WTC11 (cell line): ENCODE measurements around the gene MOV10. TPM values are rescaled to one million over a fixed set of nuclear protein-coding genes. Genes with fewer than 3 reads are reported as not detected.
A peak's percentile ranks its signal among the peaks of the same experiment; 100 is the strongest.

Experiments
- ATAC-seq: fragments of 200-7000 bp; cut with Tn5 transposase; 2 replicates; pipeline ENCODE4 v1.10.0; 2021; ENCODE audit warnings: mild to moderate bottlenecking, moderate library complexity
- CTCF ChIA-PET: fragments of 300-600 bp; sonication (Branson Sonifier 250); formaldehyde crosslinking; loops from one replicate; lab custom pipeline; 2021; ENCODE audit warnings: antibody characterized with exemption; lab: Charles Lee
- POLR2A ChIA-PET: fragments of 350-600 bp; sonication (Branson Sonifier 250); formaldehyde crosslinking; loops from one replicate; lab custom pipeline; 2021; ENCODE audit warnings: antibody characterized with exemption; lab: Charles Lee
- DNase-seq: peaks from one replicate; pipeline ENCODE4 v3.0.0; 2021; ENCODE audit warnings: low spot score
- H3K27ac Mint-ChIP-seq: 2 replicates; pipeline ENCODE4 v1.8.0; 2021; ENCODE audit warnings: mixed read lengths
- H3K27me3 Mint-ChIP-seq: 2 replicates; pipeline ENCODE4 v1.8.0; 2021; ENCODE audit warnings: low read depth, mild to moderate bottlenecking, moderate library complexity, mixed read lengths
- H3K36me3 Mint-ChIP-seq: 2 replicates; pipeline ENCODE4 v1.8.0; 2021; ENCODE audit warnings: mixed read lengths
- H3K4me1 Mint-ChIP-seq: 2 replicates; pipeline ENCODE4 v1.8.0; 2022; ENCODE audit warnings: mixed read lengths
- H3K4me3 Mint-ChIP-seq: 2 replicates; pipeline ENCODE4 v1.8.0; 2021; ENCODE audit warnings: mild to moderate bottlenecking, moderate library complexity, mixed read lengths
- H3K9me3 Mint-ChIP-seq: 2 replicates; pipeline ENCODE4 v1.8.0; 2021; ENCODE audit warnings: mixed read lengths
- ATF1 ChIP-seq: sonication (generic); formaldehyde crosslinking; IDR thresholded peaks from 2 replicates; pipeline ENCODE4 v1.8.1; 2023; ENCODE audit warnings: mild to moderate bottlenecking, moderate library complexity, missing genetic modification reagents
- CREM ChIP-seq: sonication (generic); formaldehyde crosslinking; IDR thresholded peaks from 2 replicates; pipeline ENCODE4 v1.8.1; 2022; ENCODE audit warnings: mild to moderate bottlenecking, missing genetic modification reagents, moderate library complexity
- FOXJ3 ChIP-seq: sonication (generic); formaldehyde crosslinking; IDR thresholded peaks from 2 replicates; pipeline ENCODE4 v1.9.0; 2021; ENCODE audit warnings: missing genetic modification reagents, mild to moderate bottlenecking, borderline replicate concordance
- FOXP1 ChIP-seq: sonication (generic); formaldehyde crosslinking; IDR thresholded peaks from 2 replicates; pipeline ENCODE4 v1.8.0; 2022; ENCODE audit warnings: missing genetic modification reagents, mild to moderate bottlenecking, moderate library complexity, borderline replicate concordance
- GRHL2 ChIP-seq: fragments of 250-450 bp; sonication (Bioruptor Pico); IDR thresholded peaks from 2 replicates; pipeline ENCODE4 v1.8.0; 2022; ENCODE audit warnings: mild to moderate bottlenecking, moderate library complexity; ENCODE audit not compliant: insufficient replicate concordance, severe bottlenecking
- MXD4 ChIP-seq: fragments of 250-450 bp; sonication (Bioruptor Pico); IDR thresholded peaks from 2 replicates; pipeline ENCODE4 v1.8.0; 2021; ENCODE audit warnings: mild to moderate bottlenecking, moderate library complexity, borderline replicate concordance
- NFE2L1 ChIP-seq: sonication (generic); formaldehyde crosslinking; IDR thresholded peaks from 2 replicates; pipeline ENCODE4 v1.8.1; 2023; ENCODE audit warnings: missing genetic modification reagents
- NR2C2 ChIP-seq: sonication (generic); formaldehyde crosslinking; IDR thresholded peaks from 2 replicates; pipeline ENCODE4 v1.8.0; 2022; ENCODE audit warnings: mild to moderate bottlenecking, missing genetic modification reagents
- PRRX2 ChIP-seq: fragments of 250-450 bp; sonication (Bioruptor Pico); IDR thresholded peaks from 2 replicates; pipeline ENCODE4 v1.8.0; 2021; ENCODE audit warnings: mild to moderate bottlenecking
- RELA ChIP-seq: sonication (generic); formaldehyde crosslinking; IDR thresholded peaks from 2 replicates; pipeline ENCODE4 v1.8.1; 2022; ENCODE audit warnings: missing genetic modification reagents, mild to moderate bottlenecking, borderline replicate concordance
- SMAD4 ChIP-seq: sonication (generic); formaldehyde crosslinking; IDR thresholded peaks from 2 replicates; pipeline ENCODE4 v1.8.0; 2022; ENCODE audit warnings: mild to moderate bottlenecking, missing genetic modification reagents
- SP1 ChIP-seq: sonication (generic); formaldehyde crosslinking; conservative IDR thresholded peaks from 2 replicates; pipeline ENCODE4 v1.8.1; 2022; ENCODE audit warnings: missing genetic modification reagents
- TCF7 ChIP-seq: sonication (generic); formaldehyde crosslinking; IDR thresholded peaks from 2 replicates; pipeline ENCODE4 v1.8.0; 2022; ENCODE audit warnings: mild to moderate bottlenecking, low read depth, missing genetic modification reagents, moderate library complexity
- ZNF121 ChIP-seq: sonication (generic); formaldehyde crosslinking; IDR thresholded peaks from 2 replicates; pipeline ENCODE4 v1.8.0; 2023; ENCODE audit warnings: missing genetic modification reagents
- ZNF317 ChIP-seq: sonication (generic); formaldehyde crosslinking; IDR thresholded peaks from 2 replicates; pipeline ENCODE4 v1.8.1; 2023; ENCODE audit warnings: low read depth, mild to moderate bottlenecking, moderate library complexity, missing genetic modification reagents, borderline replicate concordance
- ZNF396 ChIP-seq: fragments of 250-450 bp; sonication (Bioruptor Pico); IDR thresholded peaks from 2 replicates; pipeline ENCODE4 v1.8.0; 2021; ENCODE audit warnings: mild to moderate bottlenecking, moderate library complexity, borderline replicate concordance
- total RNA-seq: library from RNA; stranded (reverse); gene quantifications from 3 replicates; pipeline ENCODE4 v1.2.3, GENCODE V29; 2021
- TF ChIP-seq, protein P1 (sequence below): sonication (generic); formaldehyde crosslinking; IDR thresholded peaks from 2 replicates; pipeline ENCODE4 v1.8.1; 2022; ENCODE audit warnings: low read depth, missing genetic modification reagents, borderline replicate concordance
- TF ChIP-seq, protein P2 (sequence below): fragments of 250-450 bp; sonication (Bioruptor Pico); IDR thresholded peaks from 2 replicates; pipeline ENCODE4 v1.9.0; 2021; ENCODE audit warnings: moderate library complexity, mild to moderate bottlenecking, inconsistent platforms, borderline replicate concordance
- TF ChIP-seq, protein P3 (sequence below): sonication (generic); formaldehyde crosslinking; conservative IDR thresholded peaks from 2 replicates; pipeline ENCODE4 v1.8.1; 2023; ENCODE audit warnings: mild to moderate bottlenecking, low read depth, missing genetic modification reagents, moderate library complexity
- TF ChIP-seq, protein P4 (sequence below): sonication (generic); formaldehyde crosslinking; IDR thresholded peaks from 2 replicates; pipeline ENCODE4 v1.8.1; 2023; ENCODE audit warnings: mild to moderate bottlenecking, moderate library complexity, missing genetic modification reagents
- TF ChIP-seq, protein P5 (sequence below): sonication (generic); formaldehyde crosslinking; IDR thresholded peaks from 2 replicates; pipeline ENCODE4 v1.8.0; 2023; ENCODE audit warnings: missing genetic modification reagents, mild to moderate bottlenecking, borderline replicate concordance

MOV10 gene
- total RNA-seq, 1 experiment from 2014 or later = 80.7 TPM

DNA sequence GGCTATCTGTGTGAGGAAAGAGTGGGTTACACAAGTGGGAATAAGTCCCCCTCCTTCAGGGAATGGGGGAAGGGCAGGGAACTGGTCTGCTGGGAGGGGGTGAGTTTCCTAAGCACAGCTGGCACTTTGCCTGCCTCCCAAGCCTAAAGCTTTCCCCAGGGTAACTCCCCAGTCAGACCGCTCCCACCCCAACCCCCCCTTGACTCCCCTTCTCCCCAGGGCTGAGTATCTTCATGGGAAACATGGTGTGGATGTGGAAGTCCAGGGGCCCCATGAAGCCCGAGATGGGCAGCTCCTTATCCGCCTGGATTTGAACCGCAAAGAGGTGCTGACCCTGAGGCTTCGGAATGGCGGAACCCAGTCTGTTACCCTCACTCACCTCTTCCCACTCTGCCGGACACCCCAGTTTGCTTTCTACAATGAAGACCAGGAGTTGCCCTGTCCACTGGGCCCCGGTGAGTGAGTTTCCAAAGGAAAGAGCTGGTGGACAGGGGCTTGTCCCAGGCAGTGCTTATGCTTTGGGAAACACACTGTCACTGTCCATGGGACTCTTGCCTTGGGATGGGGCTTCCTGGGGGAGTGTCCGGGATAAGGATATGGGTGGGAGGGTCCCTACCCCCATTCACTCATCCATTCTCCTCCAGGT, 14.9 kb downstream of the MOV10 start:
- no peak overlapping the region for H3K4me3 Mint-ChIP-seq
- H3K9me3 Mint-ChIP-seq = no peaks in the 10 kb centered on the region
- peaks cover 14% of the 10 kb centered on the region for H3K4me1 Mint-ChIP-seq
- POLR2A ChIA-PET = interaction anchor here (1.0 to 1.2 kb wide), 2 partner anchors 15 to 16 kb away, joined by 4 read pairs; partner anchors contain the start of gene MOV10
- DNase-seq (no peak), ATAC-seq (no peak)
- CTCF ChIA-PET = interaction anchor here (0.6 to 1.5 kb wide), 4 partner anchors 9 to 70 kb away, joined by 3 to 4 read pairs (median 4); no protein-coding TSS in a partner anchor
- no peaks in the 10 kb centered on the region for H3K27me3 Mint-ChIP-seq
- H3K36me3 Mint-ChIP-seq = peaks cover 30% of the 10 kb centered on the region
- TF ChIP-seq ZNF317 (CRISPR knock-in tag) (no peak), RELA (no peak), ATF1 (CRISPR knock-in tag) (no peak), ZNF396 (CRISPR knock-in tag) (no peak), ZNF121 (no peak)
- peak overlapping the region; percentile 27 for H3K27ac Mint-ChIP-seq

DNA sequence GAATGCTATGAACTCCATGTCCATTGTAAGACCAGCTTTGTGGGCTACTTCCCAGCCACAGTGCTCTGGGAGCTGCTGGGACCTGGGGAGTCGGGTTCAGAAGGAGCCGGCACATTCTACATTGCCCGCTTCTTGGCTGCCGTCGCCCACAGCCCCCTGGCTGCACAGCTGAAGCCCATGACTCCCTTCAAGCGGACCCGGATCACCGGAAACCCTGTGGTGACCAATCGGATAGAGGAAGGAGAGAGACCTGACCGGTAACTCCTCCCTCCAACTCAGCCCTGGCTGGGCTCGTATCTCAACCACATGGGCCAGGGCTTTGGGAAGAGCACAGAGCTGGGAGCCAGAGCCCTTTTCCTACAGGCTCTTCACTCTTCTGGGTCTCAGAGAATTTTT, 15.4 kb downstream of the MOV10 start:
- ChIA-PET CTCF (interaction anchor here (0.6 to 1.3 kb wide), 3 partner anchors 15 to 69 kb away, joined by 3 to 4 read pairs (median 3); no protein-coding TSS in a partner anchor), POLR2A (interaction anchor here (1.0 to 1.2 kb wide), 2 partner anchors 15 kb away, joined by 4 read pairs; partner anchors contain the start of gene MOV10)
- TF ChIP-seq, protein P1, sequence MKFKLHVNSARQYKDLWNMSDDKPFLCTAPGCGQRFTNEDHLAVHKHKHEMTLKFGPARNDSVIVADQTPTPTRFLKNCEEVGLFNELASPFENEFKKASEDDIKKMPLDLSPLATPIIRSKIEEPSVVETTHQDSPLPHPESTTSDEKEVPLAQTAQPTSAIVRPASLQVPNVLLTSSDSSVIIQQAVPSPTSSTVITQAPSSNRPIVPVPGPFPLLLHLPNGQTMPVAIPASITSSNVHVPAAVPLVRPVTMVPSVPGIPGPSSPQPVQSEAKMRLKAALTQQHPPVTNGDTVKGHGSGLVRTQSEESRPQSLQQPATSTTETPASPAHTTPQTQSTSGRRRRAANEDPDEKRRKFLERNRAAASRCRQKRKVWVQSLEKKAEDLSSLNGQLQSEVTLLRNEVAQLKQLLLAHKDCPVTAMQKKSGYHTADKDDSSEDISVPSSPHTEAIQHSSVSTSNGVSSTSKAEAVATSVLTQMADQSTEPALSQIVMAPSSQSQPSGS (CRISPR knock-in tag) = no peak
- TF ChIP-seq, protein P2, sequence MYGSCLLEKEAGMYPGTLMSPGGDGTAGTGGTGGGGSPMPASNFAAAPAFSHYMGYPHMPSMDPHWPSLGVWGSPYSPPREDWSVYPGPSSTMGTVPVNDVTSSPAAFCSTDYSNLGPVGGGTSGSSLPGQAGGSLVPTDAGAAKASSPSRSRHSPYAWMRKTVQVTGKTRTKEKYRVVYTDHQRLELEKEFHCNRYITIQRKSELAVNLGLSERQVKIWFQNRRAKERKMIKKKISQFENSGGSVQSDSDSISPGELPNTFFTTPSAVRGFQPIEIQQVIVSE = no peak
- TF ChIP-seq SP1 (CRISPR knock-in tag) = no peak
- TF ChIP-seq ATF1 (CRISPR knock-in tag) = no peak
- no peak for TF ChIP-seq RELA
- no peak for TF ChIP-seq NR2C2
- TF ChIP-seq FOXP1 = no peak
- TF ChIP-seq, protein P3, sequence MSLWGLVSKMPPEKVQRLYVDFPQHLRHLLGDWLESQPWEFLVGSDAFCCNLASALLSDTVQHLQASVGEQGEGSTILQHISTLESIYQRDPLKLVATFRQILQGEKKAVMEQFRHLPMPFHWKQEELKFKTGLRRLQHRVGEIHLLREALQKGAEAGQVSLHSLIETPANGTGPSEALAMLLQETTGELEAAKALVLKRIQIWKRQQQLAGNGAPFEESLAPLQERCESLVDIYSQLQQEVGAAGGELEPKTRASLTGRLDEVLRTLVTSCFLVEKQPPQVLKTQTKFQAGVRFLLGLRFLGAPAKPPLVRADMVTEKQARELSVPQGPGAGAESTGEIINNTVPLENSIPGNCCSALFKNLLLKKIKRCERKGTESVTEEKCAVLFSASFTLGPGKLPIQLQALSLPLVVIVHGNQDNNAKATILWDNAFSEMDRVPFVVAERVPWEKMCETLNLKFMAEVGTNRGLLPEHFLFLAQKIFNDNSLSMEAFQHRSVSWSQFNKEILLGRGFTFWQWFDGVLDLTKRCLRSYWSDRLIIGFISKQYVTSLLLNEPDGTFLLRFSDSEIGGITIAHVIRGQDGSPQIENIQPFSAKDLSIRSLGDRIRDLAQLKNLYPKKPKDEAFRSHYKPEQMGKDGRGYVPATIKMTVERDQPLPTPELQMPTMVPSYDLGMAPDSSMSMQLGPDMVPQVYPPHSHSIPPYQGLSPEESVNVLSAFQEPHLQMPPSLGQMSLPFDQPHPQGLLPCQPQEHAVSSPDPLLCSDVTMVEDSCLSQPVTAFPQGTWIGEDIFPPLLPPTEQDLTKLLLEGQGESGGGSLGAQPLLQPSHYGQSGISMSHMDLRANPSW (CRISPR knock-in tag) = no peak
- TF ChIP-seq, protein P4, sequence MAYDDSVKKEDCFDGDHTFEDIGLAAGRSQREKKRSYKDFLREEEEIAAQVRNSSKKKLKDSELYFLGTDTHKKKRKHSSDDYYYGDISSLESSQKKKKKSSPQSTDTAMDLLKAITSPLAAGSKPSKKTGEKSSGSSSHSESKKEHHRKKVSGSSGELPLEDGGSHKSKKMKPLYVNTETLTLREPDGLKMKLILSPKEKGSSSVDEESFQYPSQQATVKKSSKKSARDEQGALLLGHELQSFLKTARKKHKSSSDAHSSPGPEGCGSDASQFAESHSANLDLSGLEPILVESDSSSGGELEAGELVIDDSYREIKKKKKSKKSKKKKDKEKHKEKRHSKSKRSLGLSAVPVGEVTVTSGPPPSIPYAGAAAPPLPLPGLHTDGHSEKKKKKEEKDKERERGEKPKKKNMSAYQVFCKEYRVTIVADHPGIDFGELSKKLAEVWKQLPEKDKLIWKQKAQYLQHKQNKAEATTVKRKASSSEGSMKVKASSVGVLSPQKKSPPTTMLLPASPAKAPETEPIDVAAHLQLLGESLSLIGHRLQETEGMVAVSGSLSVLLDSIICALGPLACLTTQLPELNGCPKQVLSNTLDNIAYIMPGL (CRISPR knock-in tag) = no peak
- TF ChIP-seq GRHL2 (CRISPR knock-in tag) = no peak
- DNase-seq (no peak), ATAC-seq (peak; percentile 22; the same call in 1 of the 2 replicates)
- peaks cover 14% of the 10 kb centered on the region for H3K4me1 Mint-ChIP-seq
- peaks cover 32% of the 10 kb centered on the region for H3K36me3 Mint-ChIP-seq
- no peaks in the 10 kb centered on the region for H3K9me3 Mint-ChIP-seq
- H3K4me3 Mint-ChIP-seq = no peak overlapping the region
- H3K27ac Mint-ChIP-seq = no peak overlapping the region
- no peaks in the 10 kb centered on the region for H3K27me3 Mint-ChIP-seq

DNA sequence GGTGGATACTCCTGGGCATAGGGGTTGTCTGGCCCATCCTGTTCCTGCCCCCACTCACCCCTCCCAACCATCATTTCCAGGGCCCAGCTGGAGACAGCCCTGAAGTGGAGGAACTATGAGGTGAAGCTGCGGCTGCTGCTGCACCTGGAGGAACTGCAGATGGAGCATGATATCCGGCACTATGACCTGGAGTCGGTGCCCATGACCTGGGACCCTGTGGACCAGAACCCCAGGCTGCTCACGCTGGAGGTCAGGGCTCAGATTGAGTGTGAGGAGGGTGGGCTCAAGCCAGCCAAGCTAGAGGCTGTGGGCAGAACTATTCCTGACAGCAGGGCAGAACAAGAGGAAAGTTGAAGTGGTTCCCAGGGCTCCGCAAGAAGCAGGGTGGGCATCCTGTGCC, 18.2 kb downstream of the MOV10 start:
- peaks cover 47% of the 10 kb centered on the region for H3K36me3 Mint-ChIP-seq
- no peak overlapping the region for H3K27ac Mint-ChIP-seq
- CTCF ChIA-PET = no interaction called here
- peaks cover 4% of the 10 kb centered on the region; the same call in 1 of the 2 replicates for H3K4me1 Mint-ChIP-seq
- H3K27me3 Mint-ChIP-seq = no peaks in the 10 kb centered on the region
- H3K9me3 Mint-ChIP-seq = no peaks in the 10 kb centered on the region
- DNase-seq = no peak
- ATAC-seq = no peak
- no peak overlapping the region for H3K4me3 Mint-ChIP-seq
- POLR2A ChIA-PET = no interaction called here
- TF ChIP-seq CREM (CRISPR knock-in tag) (no peak), SMAD4 (no peak), MXD4 (CRISPR knock-in tag) (no peak), PRRX2 (no peak), NFE2L1 (CRISPR knock-in tag) (no peak), FOXJ3 (no peak), TCF7 (CRISPR knock-in tag) (no peak)
- TF ChIP-seq, protein P5, sequence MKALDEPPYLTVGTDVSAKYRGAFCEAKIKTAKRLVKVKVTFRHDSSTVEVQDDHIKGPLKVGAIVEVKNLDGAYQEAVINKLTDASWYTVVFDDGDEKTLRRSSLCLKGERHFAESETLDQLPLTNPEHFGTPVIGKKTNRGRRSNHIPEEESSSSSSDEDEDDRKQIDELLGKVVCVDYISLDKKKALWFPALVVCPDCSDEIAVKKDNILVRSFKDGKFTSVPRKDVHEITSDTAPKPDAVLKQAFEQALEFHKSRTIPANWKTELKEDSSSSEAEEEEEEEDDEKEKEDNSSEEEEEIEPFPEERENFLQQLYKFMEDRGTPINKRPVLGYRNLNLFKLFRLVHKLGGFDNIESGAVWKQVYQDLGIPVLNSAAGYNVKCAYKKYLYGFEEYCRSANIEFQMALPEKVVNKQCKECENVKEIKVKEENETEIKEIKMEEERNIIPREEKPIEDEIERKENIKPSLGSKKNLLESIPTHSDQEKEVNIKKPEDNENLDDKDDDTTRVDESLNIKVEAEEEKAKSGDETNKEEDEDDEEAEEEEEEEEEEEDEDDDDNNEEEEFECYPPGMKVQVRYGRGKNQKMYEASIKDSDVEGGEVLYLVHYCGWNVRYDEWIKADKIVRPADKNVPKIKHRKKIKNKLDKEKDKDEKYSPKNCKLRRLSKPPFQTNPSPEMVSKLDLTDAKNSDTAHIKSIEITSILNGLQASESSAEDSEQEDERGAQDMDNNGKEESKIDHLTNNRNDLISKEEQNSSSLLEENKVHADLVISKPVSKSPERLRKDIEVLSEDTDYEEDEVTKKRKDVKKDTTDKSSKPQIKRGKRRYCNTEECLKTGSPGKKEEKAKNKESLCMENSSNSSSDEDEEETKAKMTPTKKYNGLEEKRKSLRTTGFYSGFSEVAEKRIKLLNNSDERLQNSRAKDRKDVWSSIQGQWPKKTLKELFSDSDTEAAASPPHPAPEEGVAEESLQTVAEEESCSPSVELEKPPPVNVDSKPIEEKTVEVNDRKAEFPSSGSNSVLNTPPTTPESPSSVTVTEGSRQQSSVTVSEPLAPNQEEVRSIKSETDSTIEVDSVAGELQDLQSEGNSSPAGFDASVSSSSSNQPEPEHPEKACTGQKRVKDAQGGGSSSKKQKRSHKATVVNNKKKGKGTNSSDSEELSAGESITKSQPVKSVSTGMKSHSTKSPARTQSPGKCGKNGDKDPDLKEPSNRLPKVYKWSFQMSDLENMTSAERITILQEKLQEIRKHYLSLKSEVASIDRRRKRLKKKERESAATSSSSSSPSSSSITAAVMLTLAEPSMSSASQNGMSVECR = no peak
